ENCODE measurements around the gene OR52E2. TPM values are rescaled to one million over a fixed set of nuclear protein-coding genes. Genes with fewer than 3 reads are reported as not detected.

OR52E2 gene
- total RNA-seq (not detected), polyA plus RNA-seq (ENCODE audit: insufficient read length in 6 of 6) (not detected)
- long read RNA-seq, donor 1, result 0 reads
- long read RNA-seq, donor 2, result 0 reads
- long read RNA-seq, donor 3, result 0 reads
- long read RNA-seq, donor 4, result 0 reads
- long read RNA-seq, donor 5, result 0 reads
- long read RNA-seq, donor 6, result 0 reads
- long read RNA-seq, donor 7, result 0 reads
- long read RNA-seq, donor 8, result 0 reads
- long read RNA-seq, donor 9, result 0 reads
- long read RNA-seq, donor 10, result 0 reads
- long read RNA-seq, donor 11, result 0 reads
- long read RNA-seq, donor 12, result 0 reads

- no peak for DNase-seq
- TF ChIP-seq, protein P1, sequence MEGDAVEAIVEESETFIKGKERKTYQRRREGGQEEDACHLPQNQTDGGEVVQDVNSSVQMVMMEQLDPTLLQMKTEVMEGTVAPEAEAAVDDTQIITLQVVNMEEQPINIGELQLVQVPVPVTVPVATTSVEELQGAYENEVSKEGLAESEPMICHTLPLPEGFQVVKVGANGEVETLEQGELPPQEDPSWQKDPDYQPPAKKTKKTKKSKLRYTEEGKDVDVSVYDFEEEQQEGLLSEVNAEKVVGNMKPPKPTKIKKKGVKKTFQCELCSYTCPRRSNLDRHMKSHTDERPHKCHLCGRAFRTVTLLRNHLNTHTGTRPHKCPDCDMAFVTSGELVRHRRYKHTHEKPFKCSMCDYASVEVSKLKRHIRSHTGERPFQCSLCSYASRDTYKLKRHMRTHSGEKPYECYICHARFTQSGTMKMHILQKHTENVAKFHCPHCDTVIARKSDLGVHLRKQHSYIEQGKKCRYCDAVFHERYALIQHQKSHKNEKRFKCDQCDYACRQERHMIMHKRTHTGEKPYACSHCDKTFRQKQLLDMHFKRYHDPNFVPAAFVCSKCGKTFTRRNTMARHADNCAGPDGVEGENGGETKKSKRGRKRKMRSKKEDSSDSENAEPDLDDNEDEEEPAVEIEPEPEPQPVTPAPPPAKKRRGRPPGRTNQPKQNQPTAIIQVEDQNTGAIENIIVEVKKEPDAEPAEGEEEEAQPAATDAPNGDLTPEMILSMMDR (IDR thresholded peaks at IDR 0.05), result no peak
- Histone ChIP-seq H3K4me3 (no peak within 1 kb of the TSS), H3K27me3 (no peaks in the 10 kb centered on the region), H3K36me3 (no peaks in the 10 kb centered on the region), H3K4me1 (no peaks in the 10 kb centered on the region), H3K27ac (no peak within 1 kb of the TSS), H3K9me3 (no peaks in the 10 kb centered on the region)
- intact Hi-C loops (cut with DNase I), result no loop called here
- no peak for ATAC-seq
Measured at GRCh38 chr11:5059391-5059790, at the start of gene OR52E2. Gene OR52E2, minus strand, starts transcription at chr11:5059627. Its CDS starts 0 bp downstream, at chr11:5059627.

DNA sequence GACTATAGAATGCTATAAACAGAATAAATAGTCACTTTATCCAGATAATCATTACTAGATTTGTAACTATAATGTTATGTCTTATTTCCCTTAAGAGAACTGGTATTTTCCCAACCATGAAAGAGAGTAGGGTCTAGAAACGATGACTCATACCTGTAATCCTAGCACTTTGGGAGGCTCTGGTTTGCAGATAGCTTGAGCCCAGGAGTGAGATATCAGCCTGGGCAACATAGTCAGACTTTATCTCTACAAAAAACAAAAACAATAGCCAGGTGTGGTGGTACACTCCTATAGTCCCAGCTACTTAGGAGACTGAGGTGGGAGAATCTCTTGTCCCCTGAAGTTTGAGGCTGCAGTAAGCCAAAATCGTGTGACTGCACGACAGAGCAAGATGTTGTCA lies 47.9 kb upstream of the OR52E2 start:
- no peak for DNase-seq
- H3K36me3 ChIP-seq, result no peaks in the 10 kb centered on the region
- TF ChIP-seq, protein P1 (IDR thresholded peaks at IDR 0.05), result no peak
- intact Hi-C loops (cut with DNase I), result no loop called here
- no peak overlapping the region for H3K27ac ChIP-seq
- H3K27me3 ChIP-seq, result no peaks in the 10 kb centered on the region
- ATAC-seq, result no peak
- H3K4me1 ChIP-seq, result no peaks in the 10 kb centered on the region
- H3K4me3 ChIP-seq, result no peak overlapping the region
- no peaks in the 10 kb centered on the region for H3K9me3 ChIP-seq

DNA sequence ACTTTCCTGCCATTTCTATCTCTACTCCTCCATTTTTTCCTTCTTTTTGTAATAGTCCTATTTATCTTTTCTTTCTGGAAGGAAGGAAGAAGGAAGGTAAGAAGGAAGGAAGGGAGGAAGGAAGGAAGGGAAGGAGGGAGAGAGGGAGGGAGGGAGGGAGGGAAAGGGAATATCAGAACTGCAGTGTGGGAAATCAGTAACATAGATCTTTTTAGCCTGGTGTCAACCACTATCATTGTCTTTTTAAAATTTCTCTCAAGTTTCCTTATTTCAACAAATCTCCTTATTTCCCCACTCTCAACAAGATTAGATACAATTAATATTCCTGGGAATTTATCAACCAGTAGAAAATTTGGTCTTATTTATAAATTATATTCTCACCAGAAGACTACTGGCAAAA lies 43.6 kb upstream of the OR52E2 start:
- no peaks in the 10 kb centered on the region for H3K27me3 ChIP-seq
- intact Hi-C loops (cut with DNase I), result no loop called here
- H3K4me1 ChIP-seq, result no peaks in the 10 kb centered on the region

GRCh38 chr11:5102246-5102645 lies 42.8 kb upstream of the OR52E2 start:
- ATAC-seq, result no peak
- no peaks in the 10 kb centered on the region for H3K9me3 ChIP-seq
- no peaks in the 10 kb centered on the region for H3K27me3 ChIP-seq
- H3K36me3 ChIP-seq, result no peaks in the 10 kb centered on the region
- no peak for DNase-seq
- intact Hi-C loops (cut with DNase I), result no loop called here
- TF ChIP-seq, protein P1 (IDR thresholded peaks at IDR 0.05), result no peak
- no peak overlapping the region for H3K27ac ChIP-seq
- H3K4me3 ChIP-seq, result no peak overlapping the region
- no peaks in the 10 kb centered on the region for H3K4me1 ChIP-seq

More for the DNA sequence above, 43.6 kb upstream of the OR52E2 start:
- Histone ChIP-seq H3K36me3 (no peaks in the 10 kb centered on the region), H3K9me3 (no peaks in the 10 kb centered on the region), H3K4me3 (no peak overlapping the region), H3K27ac (no peak overlapping the region)
- ATAC-seq (no peak), DNase-seq (no peak)
- TF ChIP-seq, protein P1 (IDR thresholded peaks at IDR 0.05), result no peak

- Histone ChIP-seq H3K4me3 (no peak overlapping the region), H3K27me3 (no peaks in the 10 kb centered on the region), H3K36me3 (no peaks in the 10 kb centered on the region), H3K27ac (no peak overlapping the region), H3K9me3 (no peaks in the 10 kb centered on the region), H3K4me1 (no peaks in the 10 kb centered on the region)
- intact Hi-C loops (cut with DNase I), result no loop called here
- no peak for ATAC-seq
- DNase-seq, result no peak
- TF ChIP-seq, protein P1 (IDR thresholded peaks at IDR 0.05), result no peak
Measured at GRCh38 chr11:5096011-5096410, 36.6 kb upstream of the OR52E2 start.
